Rectal smooth muscle tissue (tissue), 1 donor: ENCODE results near the gene PPP1R14B.
A peak's percentile ranks its signal among the peaks of the same experiment; 100 is the strongest.

Source experiments
- H3K27ac ChIP-seq: one replicate; pipeline ENCODE4 v1.7.0; 2013; ENCODE audit warnings: low read depth, low read length, inconsistent platforms
- H3K27me3 ChIP-seq: one replicate; pipeline ENCODE4 v1.7.0; 2013; ENCODE audit warnings: low read length; ENCODE audit not compliant: control insufficient read depth, insufficient read depth
- H3K36me3 ChIP-seq: one replicate; pipeline ENCODE4 v1.7.0; 2013; ENCODE audit warnings: low read length; ENCODE audit not compliant: control insufficient read depth, insufficient read depth
- H3K4me1 ChIP-seq: one replicate; pipeline ENCODE4 v1.7.0; 2013; ENCODE audit warnings: low read length; ENCODE audit not compliant: control insufficient read depth, insufficient read depth
- H3K4me3 ChIP-seq: one replicate; pipeline ENCODE4 v1.7.0; 2013; ENCODE audit warnings: low read length
- H3K9ac ChIP-seq: one replicate; pipeline ENCODE4 v1.7.0; 2013; ENCODE audit warnings: low read length

The PPP1R14B gene

DNA sequence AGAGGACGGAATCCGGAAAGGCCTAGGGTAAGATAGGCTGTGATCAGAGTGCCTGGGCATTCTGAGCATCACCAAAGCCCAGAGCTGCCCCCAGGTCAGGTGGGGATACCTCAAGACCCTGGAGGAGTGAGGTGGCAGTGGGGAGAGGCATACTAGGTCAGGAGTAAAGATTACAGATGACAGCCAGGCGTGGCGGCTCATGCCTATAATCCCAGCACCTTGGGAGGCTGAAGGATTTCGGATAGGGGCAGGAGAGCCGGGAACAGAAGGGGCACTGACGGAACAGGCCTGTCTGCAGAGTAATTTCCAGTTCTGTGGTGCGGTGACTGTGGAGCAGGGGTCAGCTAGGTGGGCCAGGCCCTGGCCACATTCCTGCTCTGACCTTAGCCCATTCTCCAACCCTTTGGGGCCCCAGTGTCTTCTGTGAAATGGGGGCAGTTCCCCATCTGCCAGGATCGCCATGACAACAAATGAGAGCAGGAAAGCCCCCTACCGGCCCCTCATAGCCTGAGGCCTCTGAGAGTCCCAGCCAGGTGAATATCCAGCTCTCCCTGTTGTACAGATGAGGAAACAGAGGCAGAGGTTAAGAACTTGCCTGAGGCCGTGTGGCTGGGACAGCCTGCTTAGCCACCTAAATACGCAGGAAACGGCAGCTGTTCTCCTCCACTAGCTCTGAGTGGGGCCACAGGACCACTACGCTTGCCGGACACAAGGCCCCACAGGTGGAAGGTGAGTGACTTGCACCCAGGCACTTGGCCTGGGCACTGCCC, 28.5 kb upstream of the PPP1R14B start:
- no peak overlapping the region for H3K4me3 ChIP-seq
- H3K27ac ChIP-seq: no peak overlapping the region
- H3K27me3 ChIP-seq: no peaks in the 10 kb centered on the region
- peaks cover 7% of the 10 kb centered on the region for H3K36me3 ChIP-seq
- H3K9ac ChIP-seq: peak overlapping the region; percentile 6
- H3K4me1 ChIP-seq: peaks cover 4% of the 10 kb centered on the region

GRCh38 chr11:64269540-64270220, 22.9 kb upstream of the PPP1R14B start:
- Histone ChIP-seq H3K4me1 (peaks cover 13% of the 10 kb centered on the region), H3K4me3 (peak overlapping the region; percentile 97), H3K27me3 (peaks cover 2% of the 10 kb centered on the region), H3K9ac (peak overlapping the region; percentile 84), H3K27ac (peak overlapping the region; percentile 96), H3K36me3 (peaks cover 10% of the 10 kb centered on the region)

GRCh38 chr11:64268893-64269539, 22.3 kb upstream of the PPP1R14B start:
- H3K4me1 ChIP-seq: peaks cover 13% of the 10 kb centered on the region
- peaks cover 2% of the 10 kb centered on the region for H3K27me3 ChIP-seq
- H3K4me3 ChIP-seq: peak overlapping the region; percentile 83
- H3K27ac ChIP-seq: peak overlapping the region; percentile 96
- H3K36me3 ChIP-seq: peaks cover 15% of the 10 kb centered on the region
- H3K9ac ChIP-seq: peak overlapping the region; percentile 16

- Histone ChIP-seq H3K4me1 (peaks cover 13% of the 10 kb centered on the region), H3K27me3 (peaks cover 2% of the 10 kb centered on the region), H3K9ac (peak overlapping the region; percentile 50), H3K36me3 (peaks cover 17% of the 10 kb centered on the region), H3K27ac (peak overlapping the region; percentile 96), H3K4me3 (peak overlapping the region; percentile 83)
Measured at GRCh38 chr11:64268025-64268892, 21.5 kb upstream of the PPP1R14B start.

DNA sequence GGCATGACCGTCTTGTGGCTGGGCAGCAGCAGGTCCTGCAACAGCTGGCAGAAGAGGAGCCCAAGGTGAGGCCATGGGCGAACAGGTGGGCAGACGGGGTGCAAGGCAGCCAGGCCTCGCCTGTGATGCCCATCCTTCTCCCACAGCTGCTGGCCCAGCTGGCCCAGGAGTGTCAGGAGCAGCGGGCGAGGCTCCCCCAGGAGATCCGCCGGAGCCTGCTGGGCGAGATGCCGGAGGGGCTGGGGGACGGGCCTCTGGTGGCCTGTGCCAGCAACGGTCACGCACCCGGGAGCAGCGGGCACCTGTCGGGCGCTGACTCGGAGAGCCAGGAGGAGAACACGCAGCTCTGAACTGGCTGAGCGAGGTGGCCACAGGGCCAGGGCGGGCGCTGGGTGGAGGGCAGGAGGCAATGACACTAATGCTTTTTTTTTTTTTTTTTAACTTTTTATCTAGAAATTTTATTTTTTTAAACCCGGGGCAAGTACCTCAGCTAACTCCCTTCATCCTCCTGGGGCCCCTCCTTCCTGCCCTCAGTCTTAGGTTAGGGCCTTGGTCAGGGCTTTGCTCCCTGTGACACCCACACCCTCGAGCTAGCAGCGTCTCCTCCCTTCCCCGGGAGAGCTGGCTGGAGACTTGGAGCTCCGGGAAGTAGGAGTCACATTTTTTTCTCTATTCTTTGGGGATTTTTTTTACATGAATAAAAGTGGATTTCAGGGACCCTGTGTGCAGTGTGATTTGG, 20.6 kb upstream of the PPP1R14B start:
- Histone ChIP-seq H3K9ac (no peak overlapping the region), H3K27ac (peak overlapping the region; percentile 14), H3K27me3 (peaks cover 2% of the 10 kb centered on the region), H3K4me1 (peaks cover 13% of the 10 kb centered on the region), H3K36me3 (peaks cover 22% of the 10 kb centered on the region), H3K4me3 (no peak overlapping the region)

- H3K4me1 ChIP-seq: peaks cover 9% of the 10 kb centered on the region
- H3K36me3 ChIP-seq: peaks cover 22% of the 10 kb centered on the region
- no peak overlapping the region for H3K9ac ChIP-seq
- no peak overlapping the region for H3K27ac ChIP-seq
- peaks cover 2% of the 10 kb centered on the region for H3K27me3 ChIP-seq
- no peak overlapping the region for H3K4me3 ChIP-seq
Measured at GRCh38 chr11:64266339-64266738, 19.6 kb upstream of the PPP1R14B start.

DNA sequence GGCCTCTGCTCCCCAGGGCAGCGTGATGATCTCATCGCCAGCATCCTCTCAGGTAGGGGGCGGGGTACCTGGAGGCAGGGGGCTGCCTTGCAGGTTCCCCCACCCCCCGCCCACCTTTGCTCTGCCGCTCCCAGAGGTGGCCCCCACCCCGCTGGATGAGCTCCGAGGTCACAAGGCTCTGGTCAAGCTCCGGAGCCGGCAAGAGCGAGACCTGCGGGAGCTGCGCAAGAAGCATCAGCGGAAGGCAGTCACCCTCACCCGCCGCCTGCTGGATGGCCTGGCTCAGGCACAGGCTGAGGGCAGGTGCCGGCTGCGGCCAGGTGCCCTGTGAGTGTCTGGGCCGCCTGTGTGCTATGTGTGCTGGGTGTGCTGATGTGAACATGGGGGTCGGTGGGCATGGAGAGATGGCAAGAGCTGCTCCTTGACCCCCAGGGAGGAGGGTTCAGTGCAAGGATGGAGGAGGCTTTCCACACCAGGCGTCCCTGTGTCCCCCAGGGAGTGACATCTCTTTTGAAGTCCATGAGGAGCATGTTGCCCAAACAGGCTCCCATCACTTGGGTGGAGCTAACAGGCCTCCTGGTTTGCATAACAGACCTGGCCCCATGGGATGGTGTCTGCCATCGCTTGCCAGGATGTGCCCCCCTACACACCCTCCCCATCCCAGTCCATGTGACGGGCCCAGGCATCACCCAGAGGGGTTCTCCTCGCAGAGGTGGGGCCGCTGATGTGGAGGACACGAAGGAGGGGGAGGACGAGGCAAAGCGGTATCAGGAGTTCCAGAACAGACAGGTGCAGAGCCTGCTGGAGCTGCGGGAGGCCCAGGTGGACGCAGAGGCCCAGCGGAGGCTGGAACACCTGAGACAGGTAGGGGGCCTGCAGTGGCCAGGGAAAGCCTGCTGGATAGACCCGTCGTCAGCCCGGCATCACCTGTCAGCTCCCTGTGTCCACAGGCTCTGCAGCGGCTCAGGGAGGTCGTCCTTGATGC, 18.7 kb upstream of the PPP1R14B start:
- Histone ChIP-seq H3K4me1 (peaks cover 9% of the 10 kb centered on the region), H3K36me3 (peaks cover 22% of the 10 kb centered on the region), H3K9ac (no peak overlapping the region), H3K27me3 (peaks cover 2% of the 10 kb centered on the region), H3K4me3 (no peak overlapping the region), H3K27ac (no peak overlapping the region)

DNA sequence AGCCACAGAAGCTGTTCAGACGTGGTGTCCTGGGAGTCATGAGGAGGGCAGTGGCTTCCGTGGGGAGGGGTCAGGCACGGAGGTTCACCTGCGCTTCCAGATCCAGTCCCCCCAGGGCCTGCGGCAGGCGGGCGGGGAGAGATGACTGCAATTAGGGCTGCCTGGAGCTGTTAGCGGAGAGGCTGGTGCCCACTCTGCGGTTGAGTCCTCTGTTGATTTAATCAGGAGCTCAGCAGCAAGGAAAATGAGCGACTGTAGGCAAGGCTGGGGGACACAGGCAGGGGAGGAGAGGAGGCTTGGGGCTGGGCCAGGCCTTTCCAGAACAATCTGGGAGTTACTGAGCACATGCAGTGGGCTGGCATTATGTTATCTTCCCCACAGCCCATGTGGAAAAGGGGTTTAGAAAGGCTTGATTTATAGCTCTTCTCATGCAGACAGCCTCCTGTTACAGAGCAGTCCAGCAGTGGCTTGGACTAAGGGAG, 17.7 kb upstream of the PPP1R14B start:
- Histone ChIP-seq H3K4me3 (no peak overlapping the region), H3K36me3 (peaks cover 32% of the 10 kb centered on the region), H3K4me1 (peaks cover 9% of the 10 kb centered on the region), H3K27me3 (peaks cover 2% of the 10 kb centered on the region), H3K9ac (no peak overlapping the region), H3K27ac (no peak overlapping the region)

- Histone ChIP-seq H3K27ac (no peak overlapping the region), H3K27me3 (peaks cover under 1% of the 10 kb centered on the region), H3K4me1 (peaks cover 8% of the 10 kb centered on the region), H3K4me3 (no peak overlapping the region), H3K36me3 (peaks cover 35% of the 10 kb centered on the region), H3K9ac (no peak overlapping the region)
Measured at GRCh38 chr11:64263947-64264317, 17.2 kb upstream of the PPP1R14B start.

GRCh38 chr11:64263021-64263946, 16.5 kb upstream of the PPP1R14B start:
- Histone ChIP-seq H3K27me3 (no peaks in the 10 kb centered on the region), H3K36me3 (peaks cover 38% of the 10 kb centered on the region), H3K4me3 (no peak overlapping the region), H3K27ac (no peak overlapping the region), H3K4me1 (peaks cover 2% of the 10 kb centered on the region), H3K9ac (no peak overlapping the region)
